Measurements from ENCODE around the gene CORO7.

CORO7 gene

GRCh38 chr16:4370570-4371356, 45.6 kb downstream of the CORO7 start:
- no peak for DNase-seq (ENCODE audit: extremely low spot score)
- ChIA-PET CTCF (interaction anchor here (1.1 to 2.6 kb wide), 4 partner anchors 11 to 117 kb away, joined by 3 to 16 read pairs (median 4); no protein-coding TSS in a partner anchor), POLR2A (no interaction called here)
- TF ChIP-seq CTCF (IDR thresholded peaks at IDR 0.05; ENCODE audit: control extremely low read depth, extremely low read depth, low read depth, missing control alignments) = no peak

GRCh38 chr16:4370151-4370550, 46.2 kb downstream of the CORO7 start:
- no peak for DNase-seq (ENCODE audit: extremely low spot score)
- ChIA-PET POLR2A (no interaction called here), CTCF (interaction anchor here (1.1 to 2.6 kb wide), 4 partner anchors 11 to 117 kb away, joined by 3 to 16 read pairs (median 4); no protein-coding TSS in a partner anchor)
- no peak for TF ChIP-seq CTCF (IDR thresholded peaks at IDR 0.05; ENCODE audit: control extremely low read depth, extremely low read depth, low read depth, missing control alignments)

- POLR2A ChIA-PET = no interaction called here
- TF ChIP-seq CTCF (IDR thresholded peaks at IDR 0.05; ENCODE audit: control extremely low read depth, extremely low read depth, low read depth, missing control alignments) = no peak
- DNase-seq (ENCODE audit: extremely low spot score) = no peak
- CTCF ChIA-PET = interaction anchor here (1.1 to 2.6 kb wide), 3 partner anchors 10 to 34 kb away, joined by 3 to 16 read pairs (median 4); no protein-coding TSS in a partner anchor
Measured at GRCh38 chr16:4369007-4369733, 47.2 kb downstream of the CORO7 start.

- no peak for TF ChIP-seq CTCF (IDR thresholded peaks at IDR 0.05; ENCODE audit: control extremely low read depth, extremely low read depth, low read depth, missing control alignments)
- DNase-seq (ENCODE audit: extremely low spot score) = no peak
- ChIA-PET POLR2A (no interaction called here), CTCF (interaction anchor here (1.0 to 3.1 kb wide), 3 partner anchors 8 to 36 kb away, joined by 3 to 21 read pairs (median 4); no protein-coding TSS in a partner anchor)
Measured at GRCh38 chr16:4367393-4367856, 49.0 kb downstream of the CORO7 start.

- ChIA-PET POLR2A (no interaction called here), CTCF (interaction anchor here (1.3 to 3.1 kb wide), 2 partner anchors 15 to 37 kb away, joined by 3 to 21 read pairs; partner anchors contain the start of gene PAM16)
- DNase-seq (ENCODE audit: extremely low spot score) = no peak
- no peak for TF ChIP-seq CTCF (IDR thresholded peaks at IDR 0.05; ENCODE audit: control extremely low read depth, extremely low read depth, low read depth, missing control alignments)
Measured at GRCh38 chr16:4366016-4366415, 50.4 kb downstream of the CORO7 start.

- DNase-seq (ENCODE audit: extremely low spot score) = no peak
- CTCF ChIA-PET = interaction anchor here (1.1 to 3.1 kb wide), 4 partner anchors 15 to 56 kb away, joined by 3 to 21 read pairs (median 3); partner anchors contain the start of gene PAM16
- TF ChIP-seq CTCF (IDR thresholded peaks at IDR 0.05; ENCODE audit: control extremely low read depth, extremely low read depth, low read depth, missing control alignments) = no peak
- POLR2A ChIA-PET = no interaction called here
Measured at GRCh38 chr16:4365615-4366014, 50.8 kb downstream of the CORO7 start.
